ENCODE results near the gene APOH.
"Not testable (repeated sequence)": the region's sequence is repeated elsewhere in the genome, so short reads cannot be mapped to it uniquely, and the experiment has no call there.

The APOH gene, protein sequence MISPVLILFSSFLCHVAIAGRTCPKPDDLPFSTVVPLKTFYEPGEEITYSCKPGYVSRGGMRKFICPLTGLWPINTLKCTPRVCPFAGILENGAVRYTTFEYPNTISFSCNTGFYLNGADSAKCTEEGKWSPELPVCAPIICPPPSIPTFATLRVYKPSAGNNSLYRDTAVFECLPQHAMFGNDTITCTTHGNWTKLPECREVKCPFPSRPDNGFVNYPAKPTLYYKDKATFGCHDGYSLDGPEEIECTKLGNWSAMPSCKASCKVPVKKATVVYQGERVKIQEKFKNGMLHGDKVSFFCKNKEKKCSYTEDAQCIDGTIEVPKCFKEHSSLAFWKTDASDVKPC

DNA sequence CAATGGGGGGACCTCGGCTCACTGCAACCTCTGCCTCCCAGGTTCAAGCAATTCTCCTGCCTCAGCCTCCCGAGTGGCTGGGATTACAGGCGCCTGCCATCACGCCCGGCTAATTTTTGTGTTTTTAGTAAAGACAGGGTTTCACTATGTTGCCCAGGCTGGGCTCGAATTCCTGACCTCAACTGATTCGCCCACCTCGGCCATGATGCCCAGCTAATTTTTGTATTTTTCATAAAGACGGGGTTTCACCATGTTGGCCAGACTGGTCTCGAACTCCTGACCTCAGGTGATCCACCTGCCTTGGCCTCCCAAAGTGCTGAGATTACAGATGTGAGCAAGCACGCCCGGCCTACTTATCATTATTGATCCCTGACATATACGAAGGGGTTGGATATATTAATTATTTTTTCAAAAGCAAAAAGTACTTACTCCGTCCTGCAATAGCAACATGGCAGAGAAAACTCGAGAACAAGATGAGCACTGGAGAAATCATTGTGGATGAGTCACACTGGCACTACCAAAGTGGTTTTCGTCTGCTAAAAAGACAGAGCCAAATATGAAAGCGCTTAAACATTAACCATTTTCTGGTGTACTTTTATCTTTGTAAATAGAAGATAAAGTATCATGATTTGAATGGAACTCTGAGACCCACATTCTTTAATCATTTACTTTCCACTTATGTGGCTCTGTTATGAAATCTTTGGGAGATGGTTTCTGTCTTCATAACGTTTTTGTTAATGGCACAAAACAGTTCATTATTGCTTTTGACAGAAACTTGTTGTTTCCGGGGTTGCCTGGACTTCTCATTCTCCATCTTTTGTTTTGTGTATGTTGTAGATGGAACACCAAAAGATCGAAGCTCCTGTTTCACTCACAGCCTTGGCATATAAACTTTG is at the start of gene APOH:
APOH (minus strand) TSS at position 529 of the 896 bp plus-strand sequence; CDS start at position 493, 36 bp downstream.
- DNase-seq = no peak

DNA sequence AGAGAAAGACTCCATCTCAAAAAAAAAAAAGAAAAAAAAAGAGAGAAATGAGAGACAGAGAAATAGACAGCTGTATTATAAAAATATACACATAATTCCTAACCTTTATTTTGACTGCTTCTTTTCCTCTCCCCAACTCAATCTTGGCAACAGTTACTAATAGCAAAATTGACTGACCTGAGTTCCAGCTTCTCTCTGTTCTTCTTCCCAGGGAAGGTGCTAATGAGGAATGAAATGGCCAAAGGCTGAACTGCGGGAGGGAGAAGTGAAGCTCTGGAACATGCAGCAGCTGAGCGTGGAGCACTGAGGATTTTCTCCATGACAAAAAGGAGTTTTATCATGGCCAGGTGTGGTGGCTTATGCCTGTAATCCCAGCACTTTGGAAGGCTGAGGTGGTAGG is 48.0 kb upstream of the APOH start:
- DNase-seq = no peak

DNA sequence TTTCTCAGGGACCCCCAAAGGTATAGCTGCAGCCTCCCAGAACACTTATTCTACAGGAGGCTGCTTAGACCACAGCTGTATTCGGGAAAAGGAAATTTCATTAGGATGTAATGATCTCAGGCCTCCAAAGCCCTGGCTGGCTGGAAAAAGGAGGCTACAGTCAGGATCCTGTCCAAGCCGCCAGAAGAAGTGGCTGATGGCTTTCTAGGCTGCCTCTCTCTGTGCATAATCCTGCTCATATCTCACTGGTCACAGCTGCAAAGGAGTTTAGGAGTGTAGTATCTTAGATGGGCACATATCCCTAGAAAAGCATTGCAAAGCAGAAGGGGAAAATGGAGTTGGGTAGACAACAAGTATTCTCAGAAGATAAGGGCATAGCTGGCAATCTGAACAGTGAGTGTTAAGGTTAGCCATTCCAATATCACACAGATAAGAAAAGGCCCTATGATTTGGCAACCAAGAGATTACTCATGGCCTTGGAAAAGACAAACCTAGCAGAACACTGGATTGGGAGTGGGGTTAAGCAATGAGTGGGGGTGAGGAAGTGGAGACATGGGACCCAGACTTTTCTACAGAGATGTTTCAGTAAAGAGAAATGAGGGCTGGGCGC is 47.2 kb upstream of the APOH start:
- DNase-seq = no peak

DNA sequence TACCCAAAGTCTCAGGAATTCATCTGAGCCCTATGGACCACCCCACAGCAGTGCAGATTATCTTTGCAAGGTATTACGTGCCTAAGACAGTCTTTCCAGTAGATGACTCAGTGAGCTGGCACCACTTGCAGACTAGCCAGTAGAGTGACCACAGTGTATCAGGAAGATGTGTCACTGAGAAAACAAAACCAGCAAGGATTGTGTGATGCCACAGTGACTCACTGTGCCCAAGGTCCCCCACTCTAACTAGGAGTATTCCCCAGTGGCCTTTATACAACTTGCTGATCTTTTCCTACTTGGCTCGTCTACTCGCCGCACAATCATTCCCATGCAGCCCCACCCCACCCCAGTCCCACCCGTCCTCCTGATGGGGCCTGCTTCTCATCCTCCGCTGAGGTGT is 46.4 kb upstream of the APOH start:
- DNase-seq = no peak

DNA sequence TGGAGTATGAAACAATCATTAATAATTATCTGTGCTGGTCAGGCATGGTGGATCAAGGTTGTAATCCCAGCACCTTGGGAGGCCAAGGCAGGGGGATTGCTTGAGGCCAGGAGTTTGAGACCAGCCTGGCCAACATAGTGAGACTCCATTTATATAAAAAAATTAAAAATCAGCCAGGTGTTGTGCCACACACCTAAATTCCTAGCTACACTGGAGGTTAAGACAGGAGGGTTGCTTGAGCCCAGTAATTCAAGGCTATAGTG is 44.3 kb upstream of the APOH start:
- DNase-seq = no peak

DNA sequence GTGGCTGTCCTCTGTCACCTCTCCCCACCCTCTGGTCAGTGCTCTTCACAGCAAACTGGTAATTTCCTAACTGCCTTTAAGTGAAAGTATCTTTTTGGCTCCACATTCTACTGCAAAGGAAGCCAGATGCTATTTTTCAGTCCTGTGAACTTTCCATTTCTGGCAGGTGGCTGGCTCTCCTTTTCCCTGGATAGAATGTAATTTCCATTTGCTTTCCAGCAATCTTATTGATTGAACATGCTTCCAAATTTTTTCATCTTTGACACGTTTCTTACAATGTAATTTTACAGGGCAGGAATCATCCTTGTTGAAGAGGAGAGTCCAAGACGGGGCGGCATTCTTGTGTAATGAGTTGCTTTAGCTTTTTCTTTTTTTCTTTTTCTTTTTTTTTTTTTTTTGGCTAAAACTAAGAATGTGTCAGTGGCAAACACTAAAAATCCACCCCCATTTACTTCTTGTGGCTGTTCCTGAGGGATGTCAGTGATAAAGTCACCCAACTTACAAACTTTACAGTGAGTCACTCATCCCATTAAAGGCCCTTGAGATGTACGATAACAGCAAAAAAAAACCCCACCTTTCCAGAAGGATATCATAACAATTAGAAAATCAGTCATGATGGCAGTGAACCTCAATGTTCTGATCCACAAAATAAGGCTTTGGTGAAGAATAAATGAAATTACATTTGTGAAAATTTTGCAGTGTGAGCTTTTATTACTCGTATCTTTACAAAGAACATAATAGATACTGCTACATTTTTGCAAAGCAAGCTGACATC is 43.8 kb upstream of the APOH start:
- DNase-seq = peak; percentile 31

DNA sequence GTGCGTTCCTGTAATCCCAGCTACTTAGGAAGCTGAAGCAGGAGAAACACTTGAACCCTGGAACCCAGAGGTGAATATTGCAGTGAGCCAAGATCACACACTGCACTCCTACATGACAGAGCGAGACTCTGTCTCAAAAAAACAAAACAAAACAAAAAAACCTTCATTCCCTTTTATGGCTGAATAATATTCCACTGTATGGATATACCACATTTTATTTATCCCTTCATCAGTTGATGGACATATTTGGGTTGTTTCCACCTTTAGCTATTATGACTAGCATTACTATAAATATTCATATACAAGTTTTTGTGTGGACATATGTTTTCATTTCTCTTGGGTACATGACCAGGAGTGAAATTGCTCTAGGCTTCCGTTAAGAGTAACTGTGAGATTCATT is 42.3 kb upstream of the APOH start:
- DNase-seq = no peak

DNA sequence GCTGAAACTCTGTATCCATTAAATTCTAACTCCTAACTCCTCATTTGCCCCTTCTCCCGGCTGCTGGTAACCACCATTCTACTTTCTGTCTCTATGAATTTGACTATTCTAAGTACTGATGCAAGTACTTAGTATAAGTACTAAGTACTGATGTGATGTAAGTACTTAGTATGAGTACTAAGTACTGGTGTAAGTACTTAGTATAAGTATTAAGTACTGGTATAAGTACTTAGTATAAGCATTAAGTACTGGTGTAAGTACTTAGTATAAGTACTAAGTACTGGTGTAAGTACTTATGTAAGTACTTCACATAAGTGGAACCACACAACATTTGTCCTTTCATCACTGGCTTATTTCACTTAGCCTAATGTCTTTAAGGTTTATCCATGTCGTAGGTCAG is 40.9 kb upstream of the APOH start:
- DNase-seq = no peak

DNA sequence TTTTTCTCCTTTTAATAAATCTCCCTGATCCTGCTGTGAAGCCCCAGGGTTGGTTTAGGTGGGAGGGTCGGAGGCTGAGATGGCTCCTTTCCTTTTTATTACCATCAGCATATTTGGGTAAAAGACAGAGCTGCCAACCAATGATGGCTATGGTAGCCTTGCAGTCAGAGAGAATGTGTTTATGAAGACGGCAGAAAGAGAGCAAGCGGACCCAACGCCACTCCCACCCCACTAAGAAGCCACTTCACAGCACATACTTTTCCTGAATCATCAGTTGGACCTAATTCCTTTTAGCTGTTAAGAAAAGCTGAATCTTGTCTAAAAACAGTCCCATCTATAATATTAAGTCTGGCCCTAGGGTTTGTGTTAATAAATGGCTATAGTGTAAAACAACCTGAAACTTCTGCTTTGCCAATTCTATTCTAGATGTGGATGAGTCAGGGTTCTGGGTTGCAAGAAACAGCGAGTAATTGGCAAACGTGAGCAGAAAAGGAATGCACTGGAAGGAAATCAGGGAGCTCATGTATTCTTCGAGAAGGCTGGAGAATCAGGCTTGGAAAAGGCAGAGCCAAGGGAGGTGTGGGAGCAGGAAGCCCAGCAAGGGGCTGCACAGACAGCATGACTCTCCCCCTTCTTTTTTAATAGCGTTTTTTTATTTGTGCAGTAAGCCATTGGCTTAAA is 39.2 kb upstream of the APOH start:
- DNase-seq = no peak

DNA sequence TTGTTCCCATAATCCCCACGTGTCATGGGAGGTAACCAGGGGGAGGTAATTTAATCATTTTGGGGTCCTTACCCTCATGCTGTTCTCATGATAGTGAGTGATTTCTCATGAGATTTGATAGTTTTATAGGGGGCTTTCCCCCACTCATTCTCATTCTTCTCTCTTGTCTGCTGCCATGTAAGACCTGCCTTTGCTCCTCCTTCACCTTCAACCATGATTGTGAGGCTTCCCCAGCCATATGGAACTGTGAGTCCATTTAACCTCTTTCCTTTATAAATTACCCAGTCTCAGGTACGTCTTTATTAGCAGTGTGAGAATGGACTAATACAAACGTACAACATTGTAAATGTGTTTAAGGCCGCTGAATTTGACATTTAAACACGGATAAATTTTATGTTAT is 35.5 kb upstream of the APOH start:
- no peak for DNase-seq

DNA sequence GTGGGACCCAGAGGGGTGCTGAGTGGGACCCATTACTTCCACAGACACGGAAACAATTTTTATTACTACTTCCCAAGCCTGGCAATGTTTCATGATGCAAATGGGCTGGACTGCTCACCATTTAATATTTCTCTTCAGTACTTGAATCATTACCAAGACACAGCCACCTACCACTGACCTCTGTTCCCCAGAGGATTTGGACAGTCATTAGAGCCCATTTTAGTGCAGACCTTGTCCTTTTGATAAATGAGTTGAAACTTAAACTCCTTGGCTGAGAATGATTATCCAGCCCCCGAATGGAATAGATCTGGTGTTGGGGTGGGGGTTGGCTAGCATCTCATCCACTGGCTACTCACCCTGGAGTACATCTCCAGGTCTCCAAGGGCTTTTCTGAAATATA is 33.6 kb upstream of the APOH start:
- no peak for DNase-seq

DNA sequence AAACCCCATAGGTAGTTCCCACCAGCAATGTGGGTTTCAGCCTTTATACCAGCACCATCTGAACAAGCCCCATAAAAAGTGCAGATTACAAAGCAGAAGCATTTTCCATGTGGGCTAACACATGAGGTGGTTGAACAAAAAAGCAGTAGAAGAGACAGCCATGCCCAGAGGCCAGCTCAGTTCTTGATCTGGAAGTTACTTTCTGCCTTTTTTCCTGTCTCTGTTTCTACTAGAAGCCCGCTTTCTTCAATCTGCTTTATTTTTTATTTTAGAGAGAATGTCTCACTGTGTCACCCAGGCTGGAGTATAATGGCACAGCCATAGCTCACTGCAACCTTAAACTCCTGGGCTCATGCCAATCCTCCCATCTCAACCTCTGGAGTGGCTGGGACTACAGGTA is 31.5 kb upstream of the APOH start:
- DNase-seq = no peak

DNA sequence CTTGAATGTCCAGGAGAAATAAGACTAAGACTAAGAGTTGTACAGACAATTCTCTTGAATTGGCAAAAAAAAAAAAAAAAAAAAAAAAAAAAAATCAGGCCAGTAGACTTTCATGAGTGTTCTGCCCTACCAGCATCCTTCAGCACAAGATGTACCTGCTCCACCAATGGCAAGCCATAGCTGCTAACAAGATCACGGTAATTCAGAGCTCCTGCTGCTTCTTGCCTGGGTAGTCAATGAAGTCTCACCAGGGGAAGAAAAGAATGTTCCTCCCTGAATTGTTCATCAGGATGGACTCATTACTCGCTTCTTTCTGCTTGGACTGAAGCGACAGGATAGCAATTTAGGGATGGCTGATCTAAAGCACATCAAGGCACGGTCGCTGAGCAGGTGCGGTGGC is 31.1 kb upstream of the APOH start:
- DNase-seq = no peak

DNA sequence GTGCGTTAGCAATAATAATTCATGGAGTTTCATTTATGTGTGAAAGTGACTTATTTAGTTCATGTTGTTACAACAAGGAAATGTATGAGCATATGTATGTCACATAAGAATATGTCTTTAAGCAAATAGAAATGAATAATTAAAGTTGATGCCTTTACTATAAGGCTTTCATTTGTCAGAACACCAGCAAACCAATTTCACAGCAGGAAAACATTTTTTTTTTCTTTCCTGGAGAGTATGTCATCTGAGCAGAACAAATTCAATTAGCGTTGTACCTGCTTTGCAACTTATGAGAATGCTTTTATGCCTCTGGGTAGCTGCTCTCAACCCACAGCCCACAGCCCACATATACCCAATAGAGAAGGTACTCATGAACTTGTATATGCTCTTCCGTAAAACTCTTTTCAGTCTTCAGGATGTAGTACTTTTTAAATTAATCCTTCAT is 26.3 kb upstream of the APOH start:
- no peak for DNase-seq

DNA sequence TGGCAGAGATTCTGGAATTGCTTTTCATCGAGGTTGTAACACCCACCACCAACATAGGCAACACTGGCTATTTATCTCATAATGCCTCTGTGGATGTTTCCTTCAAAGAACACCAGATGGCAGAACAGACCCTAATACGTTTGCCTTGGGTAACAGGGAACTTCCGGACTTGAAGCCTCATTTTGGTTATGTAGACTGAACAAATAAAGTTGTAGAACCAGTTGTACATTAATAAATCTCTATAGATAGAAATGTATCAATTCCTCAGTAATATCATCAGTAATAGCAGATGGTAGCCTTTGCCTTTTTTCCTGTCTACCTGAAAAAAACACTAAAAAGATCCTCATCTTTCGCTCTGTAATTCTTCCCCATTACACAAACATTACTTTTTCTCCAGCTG is 25.9 kb upstream of the APOH start:
- no peak for DNase-seq

DNA sequence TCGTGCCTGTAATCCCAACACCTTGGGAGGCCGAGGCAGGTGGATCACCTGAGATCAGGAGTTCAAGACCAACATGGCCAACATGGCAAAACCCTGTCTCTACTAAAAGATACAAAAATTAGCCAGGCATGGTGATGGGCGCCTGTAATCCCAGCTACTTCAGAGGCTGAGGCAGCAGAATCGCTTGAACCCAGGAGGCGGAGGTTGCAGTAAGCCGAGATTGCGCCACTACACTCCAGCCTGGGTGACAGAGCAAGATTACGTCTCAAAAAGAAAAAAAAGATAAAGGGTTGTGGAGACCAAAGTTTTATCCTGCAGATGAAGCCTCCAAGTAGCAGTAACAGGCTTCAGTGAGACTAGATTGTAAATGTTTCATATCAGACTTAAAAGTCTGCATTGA is 24.2 kb upstream of the APOH start:
- not testable (repeated sequence) for DNase-seq

DNA sequence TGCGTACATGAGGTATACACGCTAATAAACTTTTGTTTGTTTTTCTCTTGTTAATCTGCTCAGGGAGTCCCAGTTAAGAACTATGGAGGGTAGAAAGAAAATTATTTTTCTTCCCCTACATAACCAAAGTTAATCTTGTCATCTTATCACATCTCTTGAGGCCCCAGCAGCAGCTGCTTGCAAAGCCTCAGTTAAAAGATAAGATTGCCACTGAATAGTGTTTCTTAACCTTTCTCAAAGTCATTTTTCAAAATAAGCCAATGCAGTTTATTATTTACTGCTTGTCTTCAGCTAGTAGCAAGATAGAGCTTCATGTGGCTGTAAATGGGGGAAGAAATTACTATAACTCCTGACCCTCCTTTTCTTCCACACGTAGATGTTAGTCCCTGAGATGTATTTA is 21.5 kb upstream of the APOH start:
- no peak for DNase-seq

DNA sequence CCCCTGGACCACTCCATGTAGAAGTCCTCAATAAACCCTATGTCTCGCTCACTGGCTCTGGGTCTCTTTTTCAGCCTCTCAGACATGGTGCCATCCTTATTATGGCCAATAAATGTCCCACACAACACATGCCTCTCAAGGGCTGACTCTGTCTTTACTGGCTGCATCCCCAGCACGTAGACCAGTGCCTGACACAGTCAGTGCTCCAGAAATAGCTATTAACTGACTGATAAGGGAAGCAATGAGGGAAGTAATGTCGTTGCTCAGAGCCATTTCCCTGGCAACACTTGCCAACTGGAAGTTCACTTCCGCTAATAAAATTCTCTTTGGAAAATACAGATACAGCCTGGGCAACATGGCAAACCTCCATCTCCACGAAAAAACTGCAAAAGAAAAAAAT is 19.1 kb upstream of the APOH start:
- DNase-seq = no peak

DNA sequence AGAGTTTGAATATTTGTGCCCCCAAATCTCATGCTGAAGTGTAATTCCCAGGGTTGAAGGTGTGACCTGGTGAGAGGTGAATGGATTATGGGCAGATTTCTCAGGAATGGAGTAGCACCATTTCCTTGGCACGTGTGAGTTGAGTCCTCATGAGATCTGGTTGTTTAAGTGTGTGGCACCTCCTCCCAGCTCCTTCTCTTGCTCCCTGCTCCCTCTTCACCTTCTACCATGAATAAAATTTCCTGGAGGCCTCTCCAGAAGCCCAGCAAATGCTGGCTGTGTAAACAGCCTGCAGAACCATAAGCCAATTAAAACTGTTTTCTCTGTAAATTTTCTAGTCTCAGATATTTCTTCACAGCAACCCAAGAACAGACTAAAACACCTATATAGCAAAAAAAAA is 12.6 kb upstream of the APOH start:
- no peak for DNase-seq

DNA sequence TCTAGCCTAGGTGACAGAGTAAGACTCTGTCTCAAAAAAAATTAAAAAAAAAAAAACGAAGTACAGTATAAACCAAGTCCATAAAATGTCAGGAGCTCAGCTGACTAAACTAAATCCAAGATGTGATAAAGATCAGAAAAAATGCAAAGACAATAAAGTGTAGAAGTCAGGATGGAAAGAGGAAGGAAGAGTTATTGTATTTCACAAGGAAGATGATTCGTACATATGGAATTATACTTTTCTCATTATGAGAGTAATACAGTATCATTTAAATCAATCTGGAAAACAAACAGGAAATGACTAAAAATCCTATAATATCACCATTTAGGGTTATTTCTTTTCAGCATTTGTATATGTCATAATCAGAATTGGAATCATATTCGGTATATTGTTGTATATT is 11.4 kb upstream of the APOH start:
- no peak for DNase-seq

DNA sequence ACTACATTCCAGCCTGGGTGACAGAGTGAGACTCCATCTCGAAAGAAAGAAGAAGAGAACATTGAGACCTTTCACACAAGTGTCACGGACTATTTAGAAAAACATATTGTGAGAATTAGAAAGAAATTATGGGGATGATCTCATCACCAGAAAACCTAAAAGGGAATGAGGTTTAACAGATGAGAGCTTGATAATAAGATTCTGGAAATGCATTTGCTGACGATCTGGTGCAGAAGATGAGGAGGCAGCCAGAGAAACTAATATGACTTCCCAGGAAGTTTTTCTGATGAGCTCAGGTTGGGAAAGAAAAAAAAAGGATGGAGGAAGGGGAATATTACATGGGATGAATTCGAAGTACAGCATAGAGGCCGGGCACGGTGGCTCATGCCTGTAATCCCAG is 10.8 kb upstream of the APOH start:
- DNase-seq = no peak

DNA sequence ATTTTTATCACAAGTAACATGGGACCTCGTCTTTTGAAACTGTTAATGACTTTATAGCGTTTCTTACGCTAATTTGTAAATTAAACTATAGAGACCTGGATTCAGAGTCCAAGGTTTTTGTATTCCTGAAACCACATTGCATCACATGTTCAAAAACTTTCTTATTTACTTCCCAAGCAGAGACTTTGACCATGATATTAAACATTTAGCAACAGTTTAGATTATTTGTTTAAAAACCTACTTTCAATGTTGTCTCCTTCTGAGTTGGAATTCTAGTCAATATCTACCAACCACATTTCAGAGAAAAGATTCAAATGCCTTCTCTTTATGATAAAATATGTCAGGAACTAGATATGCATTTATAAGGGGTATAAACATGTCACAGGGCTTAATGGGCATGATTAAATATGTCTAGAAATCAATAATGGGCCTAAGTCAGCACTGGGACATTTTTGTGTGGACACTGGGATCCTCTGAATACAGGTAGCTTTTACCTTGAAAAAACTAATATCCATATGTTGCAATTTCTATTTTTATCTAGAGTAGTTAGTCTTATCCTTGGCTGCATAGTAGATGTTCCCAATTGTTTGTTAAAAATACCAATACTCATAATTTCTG is 6.3 kb upstream of the APOH start:
- DNase-seq = no peak

Measured in femur (tissue), 1 donor.